Liver (tissue), 9 donors: ENCODE results near the gene ADGRA1. TPM values are rescaled to one million over a fixed set of nuclear protein-coding genes. Genes with fewer than 3 reads are reported as not detected.
"Not testable (repeated sequence)": the region's sequence is repeated elsewhere in the genome, so short reads cannot be mapped to it uniquely, and the experiment has no call there.

ENCODE experiments used
- DNase-seq: peaks from one replicate; pipeline ENCODE4 v3.0.0-alpha.2; 2017; ENCODE audit warnings: low spot score
- H3K27ac ChIP-seq, 2 donors: one replicate each; pipeline ENCODE4 v1.7.0; 2013; ENCODE audit warnings: inconsistent platforms in 2 of 2, low read length in 2 of 2, control low read depth in 1 of 2, low read depth in 1 of 2, mild to moderate bottlenecking in 1 of 2
- H3K27me3 ChIP-seq, 4 donors: one replicate each; pipeline versions ENCODE4 v1.6.1 to v1.7.0; 2013; ENCODE audit warnings: low read length in 3 of 4, inconsistent platforms in 1 of 4, mild to moderate bottlenecking in 1 of 4, moderate library complexity in 1 of 4; ENCODE audit not compliant: control insufficient read depth in 4 of 4, insufficient read depth in 4 of 4
- H3K36me3 ChIP-seq, 4 donors: one replicate each; pipeline versions ENCODE4 v1.6.1 to v1.7.0; 2013; ENCODE audit warnings: low read length in 3 of 4, mild to moderate bottlenecking in 3 of 4, low read depth in 1 of 4, moderate library complexity in 1 of 4; ENCODE audit not compliant: control insufficient read depth in 4 of 4, insufficient read depth in 3 of 4
- H3K4me1 ChIP-seq, 4 donors: one replicate each; pipeline versions ENCODE4 v1.6.1 to v1.7.0; 2013; ENCODE audit warnings: low read length in 3 of 4, mild to moderate bottlenecking in 3 of 4, moderate library complexity in 1 of 4; ENCODE audit not compliant: control insufficient read depth in 4 of 4, insufficient read depth in 4 of 4
- H3K4me3 ChIP-seq, 3 donors: one replicate each; pipeline versions ENCODE4 v1.6.1 to v1.7.0; 2013; ENCODE audit warnings: low read length in 3 of 3, control low read depth in 1 of 3, low read depth in 1 of 3, mild to moderate bottlenecking in 1 of 3
- H3K9ac ChIP-seq, 2 donors: one replicate each; pipeline ENCODE4 v1.7.0; 2013; ENCODE audit warnings: low read length in 2 of 2, mild to moderate bottlenecking in 2 of 2, moderate library complexity in 2 of 2, control low read depth in 1 of 2, low read depth in 1 of 2
- H3K9me3 ChIP-seq, 4 donors: one replicate each; pipeline versions ENCODE4 v1.6.1 to v1.7.0; 2013; ENCODE audit warnings: low read length in 3 of 4; ENCODE audit not compliant: control insufficient read depth in 4 of 4
- FOXA1 ChIP-seq: IDR thresholded peaks from 2 replicates; pipeline ENCODE4 v1.6.1; 2016; ENCODE audit warnings: antibody characterized with exemption
- HNF4A ChIP-seq, 2 donors: conservative IDR thresholded peaks; 2 replicates each; pipeline ENCODE4 v1.6.1; 2016; ENCODE audit warnings: antibody characterized with exemption in 2 of 2, mild to moderate bottlenecking in 2 of 2
- NR2F2 ChIP-seq: IDR thresholded peaks from 2 replicates; pipeline ENCODE4 v1.6.1; 2016; ENCODE audit warnings: antibody characterized with exemption
- RAD21 ChIP-seq, 2 donors: IDR thresholded peaks; 2 replicates each; pipeline ENCODE4 v1.6.1; 2016; ENCODE audit warnings: antibody characterized with exemption in 2 of 2, mild to moderate bottlenecking in 2 of 2
- SP1 ChIP-seq: IDR thresholded peaks from 2 replicates; pipeline ENCODE4 v1.6.1; 2018; ENCODE audit warnings: antibody characterized with exemption, mild to moderate bottlenecking
- TAF1 ChIP-seq: conservative IDR thresholded peaks from 2 replicates; pipeline ENCODE4 v1.6.1; 2016; ENCODE audit warnings: antibody characterized with exemption, mild to moderate bottlenecking
- YY1 ChIP-seq: IDR thresholded peaks from 2 replicates; pipeline ENCODE4 v1.6.1; 2016; ENCODE audit warnings: antibody characterized with exemption, mild to moderate bottlenecking
- WGBS: extraction: QIAGEN DNeasy Blood & Tissue Kit; methylation state at CpG from one replicate; pipeline ENCODE4 v1.1.7; 2013; 5-methylcytosine and 5-hydroxymethylcytosine counted together
- polyA plus RNA-seq, 2 donors: library from polyadenylated mRNA; stranded (reverse) in 1 of 2; unstranded in 1 of 2; fragments of 200-250 nt in 1 of 2; fragments of >200 nt in 1 of 2; fragmentation: Nextera tagmentation in 1 of 2; extraction: Ambion mirVana in 1 of 2; gene quantifications; one replicate each; pipeline versions ENCODE4 v1.2.1 to v1.2.3, GENCODE V29; 2013 to 2015
- total RNA-seq, 2 donors: library from RNA; depleted of rRNA; stranded (reverse); fragments of >200 nt; gene quantifications; one replicate each; pipeline ENCODE4 v1.2.3, GENCODE V29; 2014
- TF ChIP-seq, protein P1 (sequence below): IDR thresholded peaks from 2 replicates; pipeline ENCODE4 v1.6.1; 2016; ENCODE audit warnings: antibody characterized with exemption
- TF ChIP-seq, protein P2 (sequence below): IDR thresholded peaks from 2 replicates; pipeline ENCODE4 v1.6.1; 2016; ENCODE audit warnings: antibody characterized with exemption, mild to moderate bottlenecking
- TF ChIP-seq, protein P3 (sequence below): IDR thresholded peaks from 2 replicates; pipeline ENCODE4 v1.6.1; 2016; ENCODE audit warnings: antibody characterized with exemption
- TF ChIP-seq, protein P4 (sequence below): fragments of 150-350 bp; IDR thresholded peaks from 2 replicates; pipeline ENCODE4 v1.5.1; 2017; ENCODE audit warnings: improper control_type of control experiment, low read depth, low read length; ENCODE audit not compliant: missing input control
- donor health status: healthy.
- donor health status: healthy.
- donor health status: healthy.
- donor health status: healthy.
- donor health status: healthy.

The ADGRA1 gene
- total and polyA plus RNA-seq, 4 donors = 0.08 to 0.70 (median 0.12) TPM; not detected in 1

DNA sequence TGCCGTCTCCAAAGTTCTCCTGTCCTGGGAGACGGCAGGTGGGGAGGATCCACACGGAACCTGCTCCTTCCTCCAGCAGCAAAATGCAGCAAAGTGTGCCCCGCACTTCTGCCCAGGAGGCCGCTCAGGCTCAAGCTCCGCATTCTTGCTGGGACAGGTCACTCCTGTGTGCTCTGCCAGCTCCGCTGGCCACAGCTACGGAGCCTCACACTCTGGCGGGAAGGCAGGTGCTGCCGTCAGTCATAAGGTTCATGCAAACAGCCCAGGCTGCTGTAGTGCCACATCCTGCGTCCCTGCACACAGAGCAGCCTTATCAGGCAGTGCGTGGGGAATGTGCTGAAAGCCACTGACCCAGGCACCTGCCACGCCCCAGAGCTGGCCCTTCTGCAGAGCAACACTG, 22.4 kb downstream of the ADGRA1 start:
- Histone ChIP-seq H3K36me3 (no peaks in the 10 kb centered on the region), H3K9ac (no peak overlapping the region), H3K4me1 (no peaks in the 10 kb centered on the region), H3K27me3 (no peaks in the 10 kb centered on the region), H3K4me3 (no peak overlapping the region), H3K9me3 (peaks cover 0 to 12% (median 6%) of the 10 kb centered on the region in 4 donors), H3K27ac (no peak overlapping the region)
- no peak for DNase-seq
- TF ChIP-seq RAD21 (IDR thresholded peaks at IDR 0.05) = no peak
- TF ChIP-seq, protein P1, sequence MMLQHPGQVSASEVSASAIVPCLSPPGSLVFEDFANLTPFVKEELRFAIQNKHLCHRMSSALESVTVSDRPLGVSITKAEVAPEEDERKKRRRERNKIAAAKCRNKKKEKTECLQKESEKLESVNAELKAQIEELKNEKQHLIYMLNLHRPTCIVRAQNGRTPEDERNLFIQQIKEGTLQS = no peak
- TF ChIP-seq YY1 = no peak
- TF ChIP-seq, protein P2, sequence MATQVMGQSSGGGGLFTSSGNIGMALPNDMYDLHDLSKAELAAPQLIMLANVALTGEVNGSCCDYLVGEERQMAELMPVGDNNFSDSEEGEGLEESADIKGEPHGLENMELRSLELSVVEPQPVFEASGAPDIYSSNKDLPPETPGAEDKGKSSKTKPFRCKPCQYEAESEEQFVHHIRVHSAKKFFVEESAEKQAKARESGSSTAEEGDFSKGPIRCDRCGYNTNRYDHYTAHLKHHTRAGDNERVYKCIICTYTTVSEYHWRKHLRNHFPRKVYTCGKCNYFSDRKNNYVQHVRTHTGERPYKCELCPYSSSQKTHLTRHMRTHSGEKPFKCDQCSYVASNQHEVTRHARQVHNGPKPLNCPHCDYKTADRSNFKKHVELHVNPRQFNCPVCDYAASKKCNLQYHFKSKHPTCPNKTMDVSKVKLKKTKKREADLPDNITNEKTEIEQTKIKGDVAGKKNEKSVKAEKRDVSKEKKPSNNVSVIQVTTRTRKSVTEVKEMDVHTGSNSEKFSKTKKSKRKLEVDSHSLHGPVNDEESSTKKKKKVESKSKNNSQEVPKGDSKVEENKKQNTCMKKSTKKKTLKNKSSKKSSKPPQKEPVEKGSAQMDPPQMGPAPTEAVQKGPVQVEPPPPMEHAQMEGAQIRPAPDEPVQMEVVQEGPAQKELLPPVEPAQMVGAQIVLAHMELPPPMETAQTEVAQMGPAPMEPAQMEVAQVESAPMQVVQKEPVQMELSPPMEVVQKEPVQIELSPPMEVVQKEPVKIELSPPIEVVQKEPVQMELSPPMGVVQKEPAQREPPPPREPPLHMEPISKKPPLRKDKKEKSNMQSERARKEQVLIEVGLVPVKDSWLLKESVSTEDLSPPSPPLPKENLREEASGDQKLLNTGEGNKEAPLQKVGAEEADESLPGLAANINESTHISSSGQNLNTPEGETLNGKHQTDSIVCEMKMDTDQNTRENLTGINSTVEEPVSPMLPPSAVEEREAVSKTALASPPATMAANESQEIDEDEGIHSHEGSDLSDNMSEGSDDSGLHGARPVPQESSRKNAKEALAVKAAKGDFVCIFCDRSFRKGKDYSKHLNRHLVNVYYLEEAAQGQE = no peak
- TF ChIP-seq SP1 = no peak
- TF ChIP-seq, protein P3, sequence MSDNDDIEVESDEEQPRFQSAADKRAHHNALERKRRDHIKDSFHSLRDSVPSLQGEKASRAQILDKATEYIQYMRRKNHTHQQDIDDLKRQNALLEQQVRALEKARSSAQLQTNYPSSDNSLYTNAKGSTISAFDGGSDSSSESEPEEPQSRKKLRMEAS = no peak
- TF ChIP-seq TAF1 = no peak
- TF ChIP-seq, protein P4, sequence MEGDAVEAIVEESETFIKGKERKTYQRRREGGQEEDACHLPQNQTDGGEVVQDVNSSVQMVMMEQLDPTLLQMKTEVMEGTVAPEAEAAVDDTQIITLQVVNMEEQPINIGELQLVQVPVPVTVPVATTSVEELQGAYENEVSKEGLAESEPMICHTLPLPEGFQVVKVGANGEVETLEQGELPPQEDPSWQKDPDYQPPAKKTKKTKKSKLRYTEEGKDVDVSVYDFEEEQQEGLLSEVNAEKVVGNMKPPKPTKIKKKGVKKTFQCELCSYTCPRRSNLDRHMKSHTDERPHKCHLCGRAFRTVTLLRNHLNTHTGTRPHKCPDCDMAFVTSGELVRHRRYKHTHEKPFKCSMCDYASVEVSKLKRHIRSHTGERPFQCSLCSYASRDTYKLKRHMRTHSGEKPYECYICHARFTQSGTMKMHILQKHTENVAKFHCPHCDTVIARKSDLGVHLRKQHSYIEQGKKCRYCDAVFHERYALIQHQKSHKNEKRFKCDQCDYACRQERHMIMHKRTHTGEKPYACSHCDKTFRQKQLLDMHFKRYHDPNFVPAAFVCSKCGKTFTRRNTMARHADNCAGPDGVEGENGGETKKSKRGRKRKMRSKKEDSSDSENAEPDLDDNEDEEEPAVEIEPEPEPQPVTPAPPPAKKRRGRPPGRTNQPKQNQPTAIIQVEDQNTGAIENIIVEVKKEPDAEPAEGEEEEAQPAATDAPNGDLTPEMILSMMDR = no peak
- 48% methylated on average over 13 of the region's 13 CpGs for WGBS

DNA sequence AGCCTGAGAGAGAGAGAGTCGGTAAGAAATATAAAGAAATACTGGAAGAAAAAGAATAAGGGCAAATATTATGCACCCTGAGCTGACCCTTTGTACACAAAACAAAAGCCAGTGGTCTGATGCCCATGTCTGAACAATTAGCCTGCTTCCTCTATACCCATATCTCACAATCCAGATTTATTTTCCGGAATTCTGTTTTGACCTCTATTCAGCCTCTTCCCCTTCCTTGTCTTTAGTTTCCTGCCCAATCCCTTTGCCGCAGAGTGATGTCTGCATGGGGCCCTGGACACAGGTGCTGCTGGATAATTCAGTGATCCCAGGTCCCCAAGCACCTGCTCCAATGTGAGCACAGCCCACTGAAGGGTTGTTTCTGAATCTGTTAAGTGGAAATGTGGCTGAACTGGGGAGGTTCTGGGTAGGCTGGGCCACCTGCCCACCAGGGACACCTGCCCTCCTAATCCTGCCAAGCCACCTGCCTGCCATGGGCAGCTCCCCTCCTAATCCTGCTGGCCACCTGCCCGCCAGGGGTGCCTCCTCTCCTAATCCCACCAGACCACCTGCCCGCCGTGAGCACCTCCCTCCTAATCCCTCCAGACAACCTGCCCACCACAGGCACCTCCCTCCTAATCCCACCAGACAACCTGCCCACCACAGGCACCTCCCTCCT, 23.0 kb downstream of the ADGRA1 start:
- WGBS = 69% methylated on average over 6 of the region's 6 CpGs
- Histone ChIP-seq H3K4me3 (no peak overlapping the region), H3K9me3 (peaks cover 0 to 12% (median 6%) of the 10 kb centered on the region in 4 donors), H3K9ac (no peak overlapping the region), H3K4me1 (no peaks in the 10 kb centered on the region), H3K36me3 (no peaks in the 10 kb centered on the region), H3K27ac (no peak overlapping the region), H3K27me3 (no peaks in the 10 kb centered on the region)
- DNase-seq = no peak
- TF ChIP-seq, protein P3 = no peak
- no peak for TF ChIP-seq HNF4A (conservative IDR thresholded peaks at IDR 0.05)
- TF ChIP-seq TAF1 = no peak
- no peak for TF ChIP-seq FOXA1
- TF ChIP-seq NR2F2 = peak; percentile 98

DNA sequence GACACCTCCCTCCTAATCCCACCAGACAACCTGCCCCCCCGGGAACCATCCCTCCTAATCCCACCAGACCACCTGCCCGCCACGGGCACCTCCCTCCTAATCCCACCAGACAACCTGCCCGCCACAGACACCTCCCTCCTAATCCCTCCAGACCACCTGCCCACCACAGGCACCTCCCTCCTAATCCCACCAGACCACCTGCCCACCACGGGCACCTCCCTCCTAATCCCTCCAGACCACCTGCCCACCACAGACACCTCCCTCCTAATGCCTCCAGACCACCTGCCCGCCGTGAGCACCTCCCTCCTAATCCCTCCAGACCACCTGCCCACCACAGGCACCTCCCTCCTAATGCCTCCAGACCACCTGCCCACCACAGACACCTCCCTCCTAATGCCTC, 23.9 kb downstream of the ADGRA1 start:
- not testable (repeated sequence) for H3K27me3 ChIP-seq, H3K27ac ChIP-seq, DNase-seq, H3K4me1 ChIP-seq, H3K4me3 ChIP-seq, H3K9ac ChIP-seq, H3K36me3 ChIP-seq
- WGBS = 18% methylated on average over 4 of the region's 7 CpGs
- H3K9me3 ChIP-seq = peaks cover 0 to 10% (median 5%) of the 10 kb centered on the region in 4 donors
